Measurements from ENCODE around the gene GPATCH4.
"Not testable (repeated sequence)": the region's sequence is repeated elsewhere in the genome, so short reads cannot be mapped to it uniquely, and the experiment has no call there.

Gene GPATCH4

GRCh38 chr1:156572663-156573018 lies 28.6 kb downstream of the GPATCH4 start:
- no peak for DNase-seq

DNA sequence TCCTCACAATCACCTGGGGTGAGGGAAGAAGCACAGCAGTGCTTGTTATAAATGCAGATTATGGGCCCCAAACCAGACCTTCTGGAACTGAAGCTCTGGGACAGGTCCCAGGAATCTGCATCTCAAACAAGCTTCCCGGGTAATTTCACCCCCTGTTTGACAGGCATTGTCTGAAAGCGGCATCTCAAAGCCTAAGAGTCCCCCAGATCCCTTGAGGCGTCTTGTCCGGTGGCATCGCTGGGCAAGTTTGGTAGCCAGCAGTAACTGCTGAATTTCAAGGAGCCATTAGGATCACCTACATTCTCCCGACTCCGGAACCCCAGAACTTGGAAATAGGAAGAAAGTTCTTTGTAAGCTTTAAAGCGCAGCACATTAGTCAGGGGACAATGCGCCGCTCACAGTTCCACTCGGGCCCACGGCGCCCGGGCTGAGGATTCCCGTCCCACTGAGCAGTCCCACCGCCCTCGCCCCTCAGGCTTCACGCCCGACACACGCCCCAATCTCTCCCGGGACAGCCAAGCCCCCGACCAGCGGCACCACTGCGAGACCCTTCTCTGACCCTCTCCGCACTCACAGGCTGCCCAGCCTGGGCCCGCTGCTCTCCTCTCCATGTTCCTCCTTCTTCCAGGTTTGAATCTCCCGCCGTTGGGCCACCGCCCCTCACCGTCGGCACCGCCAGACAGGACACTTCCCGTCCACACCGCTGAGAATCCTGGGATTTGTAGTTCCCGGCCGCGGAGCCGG lies 29.2 kb downstream of the GPATCH4 start, which contains the start of gene IQGAP3:
Gene IQGAP3, minus strand, starts transcription at position 647 of the 744 bp plus-strand sequence. Its CDS starts 36 bp downstream, at position 611.
- DNase-seq, result peak; percentile 49

- DNase-seq, result no peak
These were observed 29.9 kb downstream of the GPATCH4 start for GRCh38 chr1:156571261-156571852.

DNA sequence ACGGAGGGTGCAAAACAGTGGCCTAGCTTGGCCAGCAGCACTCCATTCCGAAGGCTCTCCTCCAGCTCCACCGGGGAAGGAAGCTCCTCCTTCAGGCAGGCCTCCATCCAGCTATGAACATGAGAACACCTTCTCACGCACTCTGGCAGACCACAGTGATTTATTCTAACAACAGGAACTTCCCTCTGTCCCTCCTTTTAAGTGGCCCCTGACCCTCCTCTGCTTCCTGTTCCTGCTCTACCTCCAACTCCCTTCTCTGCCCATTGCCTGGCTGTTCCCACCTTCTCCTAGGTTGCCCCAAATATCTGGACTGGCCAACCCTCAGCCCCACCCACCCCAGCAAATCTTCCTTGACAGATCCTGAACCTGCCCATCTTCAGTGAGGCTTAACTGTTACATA lies 34.8 kb downstream of the GPATCH4 start:
- DNase-seq, result no peak

GRCh38 chr1:156565519-156565918 lies 35.8 kb downstream of the GPATCH4 start:
- no peak for DNase-seq

- no peak for DNase-seq
These were observed 40.6 kb downstream of the GPATCH4 start for GRCh38 chr1:156560585-156561163.

- no peak for DNase-seq
These were observed 41.4 kb downstream of the GPATCH4 start for GRCh38 chr1:156559797-156560385.

DNA sequence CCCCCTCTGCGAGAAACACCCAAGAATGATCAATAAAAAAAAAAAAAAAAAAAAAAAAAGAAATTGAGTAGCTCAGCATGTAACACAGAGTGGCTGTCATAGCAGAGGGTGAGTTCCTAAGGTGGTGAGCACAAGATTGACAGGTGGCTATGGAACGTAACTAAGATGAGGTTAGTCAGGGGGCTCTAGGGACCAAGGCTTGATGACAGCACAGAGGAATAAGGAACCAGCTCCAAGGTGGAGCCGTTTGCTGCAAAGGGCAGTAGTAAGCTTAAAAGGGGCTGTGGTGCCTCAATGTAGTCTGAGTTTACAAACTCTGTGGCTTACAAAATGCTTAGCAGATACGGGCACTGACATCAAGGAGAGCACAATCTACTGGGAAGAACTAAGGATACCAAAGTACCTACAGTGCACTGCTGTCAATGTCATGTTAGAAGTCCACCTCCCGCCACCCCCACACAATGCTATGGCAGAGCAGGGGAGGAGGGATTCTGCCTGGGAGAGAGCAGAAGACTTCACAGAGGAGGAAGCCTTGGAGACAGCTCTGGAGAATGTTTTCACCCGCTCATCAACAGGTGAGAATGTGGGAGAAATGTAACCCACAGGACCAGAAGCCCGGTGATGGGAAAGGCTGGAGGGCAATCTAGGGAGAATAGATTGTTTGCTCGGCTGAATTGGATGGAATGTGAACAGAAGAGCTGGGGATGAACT lies 42.0 kb downstream of the GPATCH4 start:
- no peak for DNase-seq

- DNase-seq, result no peak
These were observed 44.9 kb downstream of the GPATCH4 start for GRCh38 chr1:156556354-156556753.

DNA sequence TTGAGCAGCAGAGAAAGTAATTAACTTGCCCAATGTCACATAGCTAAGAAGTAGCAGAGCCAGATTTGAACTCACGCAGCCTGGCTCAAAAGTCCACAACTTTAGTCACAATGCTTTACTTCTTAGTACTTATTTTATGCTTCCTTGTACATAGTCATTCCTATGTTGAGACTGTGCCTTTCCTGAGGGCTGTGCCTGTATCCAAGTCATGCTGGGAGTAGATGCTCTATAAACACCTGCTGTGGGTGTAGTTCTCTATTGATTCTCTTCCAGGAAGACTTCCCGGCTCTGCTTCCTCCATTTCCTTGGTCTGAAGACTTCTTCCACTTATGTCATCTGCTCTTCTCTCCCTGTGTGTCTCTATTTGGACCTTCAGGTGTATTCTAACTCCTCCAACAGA lies 45.6 kb downstream of the GPATCH4 start:
- no peak for DNase-seq

DNA sequence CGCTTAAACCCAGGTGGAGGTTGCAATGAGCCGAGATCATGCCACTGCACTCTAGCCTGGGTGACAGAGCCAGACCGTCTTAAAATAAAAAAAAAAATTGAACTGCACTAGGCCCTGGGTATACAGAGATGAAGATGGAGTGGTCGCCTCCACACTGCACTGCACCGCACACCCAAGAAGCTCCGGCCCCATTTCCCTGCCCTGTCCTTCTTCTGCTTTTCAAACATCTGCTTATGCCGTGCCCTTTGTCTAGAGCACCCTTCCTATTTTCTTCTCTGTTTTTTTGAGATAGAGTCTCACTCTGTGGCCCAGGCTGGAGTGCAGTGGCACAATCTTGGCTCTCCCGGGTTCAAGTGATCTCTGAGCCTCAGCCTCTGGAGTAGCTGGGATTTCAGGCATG lies 46.3 kb downstream of the GPATCH4 start:
- DNase-seq, result no peak

GRCh38 chr1:156553860-156554485 lies 47.3 kb downstream of the GPATCH4 start:
- no peak for DNase-seq

DNA sequence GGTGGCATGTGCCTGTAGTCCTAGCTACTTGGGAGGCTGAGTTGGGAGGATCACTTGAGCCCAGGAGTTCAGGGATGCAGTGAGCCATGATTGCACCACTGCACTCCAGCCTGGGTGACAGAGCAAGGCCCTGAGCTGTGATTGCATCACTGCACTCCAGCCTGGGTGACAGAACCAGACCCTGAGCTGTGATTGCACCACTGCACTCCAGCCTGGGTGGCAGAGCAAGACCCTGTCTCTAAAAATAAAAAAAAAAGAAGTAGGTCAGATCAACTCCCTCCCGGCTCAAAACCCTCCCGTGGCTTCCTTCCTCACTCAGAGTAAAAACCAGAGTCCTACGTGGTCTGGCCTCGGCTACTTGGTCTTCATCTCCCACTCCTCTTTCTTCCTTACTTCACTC lies 48.3 kb downstream of the GPATCH4 start:
- not testable (repeated sequence) for DNase-seq

DNA sequence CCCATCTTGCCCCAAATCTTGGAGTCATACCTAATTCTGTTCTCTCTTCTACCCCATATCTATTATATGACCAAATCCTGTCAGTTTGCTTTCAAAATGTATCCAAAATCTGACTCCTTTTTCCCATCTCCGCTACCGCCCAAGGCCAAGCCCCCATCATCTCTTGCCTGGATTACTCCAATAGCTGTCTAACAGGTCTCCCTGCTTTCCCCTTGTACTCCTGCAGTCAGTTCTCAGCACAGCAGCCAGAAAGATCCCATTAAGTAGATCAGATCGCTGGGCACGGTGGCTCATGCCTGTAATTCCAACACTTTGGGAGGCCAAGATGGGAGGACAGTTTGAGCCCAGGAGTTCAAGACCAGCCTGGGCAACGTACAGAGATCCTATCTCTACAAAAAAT lies 48.8 kb downstream of the GPATCH4 start:
- no peak for DNase-seq

DNA sequence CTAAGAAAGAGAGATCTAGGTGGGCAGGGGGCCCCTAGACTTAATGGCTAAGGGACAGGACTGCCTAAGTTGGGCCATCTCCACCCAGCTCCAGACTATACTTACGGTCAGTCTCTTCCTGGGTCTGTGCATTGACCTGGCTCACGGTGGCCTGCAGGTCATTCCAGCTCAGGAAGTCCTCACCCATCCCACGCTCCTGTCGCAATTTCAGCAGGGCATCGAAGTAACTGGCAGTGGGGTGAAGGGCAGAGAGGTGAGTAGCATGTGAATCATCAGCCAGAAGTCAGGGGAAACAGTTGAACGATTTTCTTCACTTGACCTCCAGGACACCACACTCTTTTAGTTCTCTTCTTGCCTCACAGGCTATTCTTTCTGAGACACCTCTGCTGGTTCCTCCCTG lies 49.4 kb downstream of the GPATCH4 start:
- no peak for DNase-seq

DNA sequence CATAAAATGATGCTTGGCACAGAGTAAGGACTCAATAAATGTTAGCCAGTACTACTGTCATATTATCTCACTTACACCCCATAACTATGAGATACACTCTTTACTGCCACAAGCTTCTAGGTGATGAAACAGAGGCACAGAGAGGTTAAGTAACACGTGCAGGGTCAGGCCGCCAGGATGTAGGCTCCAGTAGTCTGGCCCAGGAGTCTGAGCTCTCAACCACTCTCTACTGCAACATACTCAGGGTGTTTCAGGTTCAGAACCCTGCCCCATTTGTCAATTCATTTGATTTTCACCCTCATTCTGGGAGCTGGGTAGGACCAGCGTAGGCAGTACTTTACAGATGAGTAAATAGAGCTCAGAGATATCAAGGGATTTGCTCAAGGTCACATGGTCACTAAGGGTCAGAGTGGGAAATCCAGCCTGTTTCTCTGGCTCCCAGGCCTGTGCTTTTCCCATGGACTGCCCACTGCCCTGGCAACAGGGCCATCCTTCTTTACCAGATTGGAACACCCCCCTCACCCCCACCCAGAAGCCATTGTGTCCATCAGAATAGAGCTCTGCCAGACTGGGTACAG lies 50.1 kb downstream of the GPATCH4 start:
- DNase-seq, result no peak

- no peak for DNase-seq
These were observed 50.9 kb downstream of the GPATCH4 start for GRCh38 chr1:156550346-156550745.

DNA sequence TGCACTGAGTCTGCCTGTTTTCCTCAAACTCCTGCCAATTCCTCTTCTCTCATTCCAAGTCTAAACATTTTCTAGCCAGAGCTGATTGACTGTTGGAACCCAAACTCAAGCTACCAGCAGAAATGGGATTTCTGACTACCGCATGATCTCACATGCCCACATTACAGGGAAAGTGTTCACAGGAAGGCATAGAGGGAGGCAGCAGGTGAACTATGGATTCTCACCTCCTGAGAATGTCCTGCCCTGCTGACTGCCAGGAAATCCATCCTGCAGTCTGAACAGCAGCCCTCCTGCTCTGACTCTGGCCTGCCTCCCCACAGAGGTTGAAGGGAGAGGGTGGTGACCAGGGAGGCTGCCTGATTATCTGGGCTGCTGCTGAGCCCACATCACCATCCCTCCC lies 51.4 kb downstream of the GPATCH4 start:
- no peak for DNase-seq

DNA sequence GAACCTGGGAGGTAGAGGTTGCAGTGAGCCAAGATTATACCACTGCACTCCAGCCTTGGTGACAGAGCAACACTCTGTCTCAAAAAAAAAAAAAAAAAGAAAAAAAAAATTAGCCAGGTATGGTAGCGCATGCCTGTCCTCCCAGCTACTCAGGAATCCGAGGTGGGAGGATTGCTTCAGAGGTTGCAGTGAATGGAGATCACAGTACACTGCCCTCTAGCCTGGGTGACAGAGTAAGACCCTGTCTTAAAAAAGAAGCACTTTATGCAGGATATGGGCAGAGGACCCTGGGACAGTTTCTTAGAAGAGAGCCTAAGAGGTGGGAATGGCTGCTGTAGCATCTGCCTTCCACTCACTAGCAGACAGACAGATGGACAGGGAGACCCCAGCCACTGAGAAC lies 51.9 kb downstream of the GPATCH4 start:
- no peak for DNase-seq

DNA sequence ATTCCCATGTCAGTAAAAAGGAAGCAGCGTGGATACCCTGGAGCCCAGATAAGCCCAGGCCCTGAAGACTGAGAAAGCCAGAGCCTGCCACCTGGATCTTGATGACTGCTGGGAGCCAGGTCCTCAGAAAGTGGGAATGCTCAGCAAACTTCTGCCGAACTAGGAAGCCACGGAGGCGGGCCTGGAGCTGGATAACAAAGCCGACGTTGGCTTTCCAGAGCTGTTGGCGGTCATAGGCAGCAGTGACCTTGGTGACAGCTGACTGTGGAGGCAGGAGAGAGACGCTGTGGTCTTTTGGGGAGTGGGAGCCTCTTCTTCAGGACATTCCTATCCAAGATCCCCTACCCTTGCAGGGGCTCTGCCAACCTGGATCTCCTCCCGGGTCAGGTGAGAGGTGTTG lies 53.3 kb downstream of the GPATCH4 start:
- DNase-seq, result no peak

DNA sequence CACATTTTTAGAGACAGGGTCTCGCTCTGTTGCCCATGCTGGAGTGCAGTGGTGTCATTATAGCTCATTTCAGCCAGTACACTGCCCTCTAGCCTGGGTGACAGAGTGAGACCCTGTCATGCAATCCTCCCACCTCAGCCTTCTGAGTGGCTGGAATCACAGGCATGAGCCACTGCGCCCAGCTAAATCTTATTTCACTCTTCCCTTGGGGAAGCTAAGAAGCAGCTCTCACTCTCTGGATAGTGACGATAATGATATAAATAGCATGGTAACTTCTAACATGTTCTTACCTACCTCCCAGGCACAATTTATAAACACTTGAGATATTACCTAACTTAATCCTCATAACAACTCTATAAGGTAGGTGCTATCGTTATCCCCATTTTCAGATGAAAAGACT lies 53.8 kb downstream of the GPATCH4 start:
- no peak for DNase-seq

GRCh38 chr1:156546267-156546666 lies 55.0 kb downstream of the GPATCH4 start:
- no peak for DNase-seq
